ENCODE results near the gene CCDC127. TPM values are rescaled to one million over a fixed set of nuclear protein-coding genes. Genes with fewer than 3 reads are reported as not detected.

Gene CCDC127
- total and polyA plus RNA-seq, 2 of the 4 experiments (the other 2 are of a cell fraction) = 3.2 to 3.9 TPM

DNA sequence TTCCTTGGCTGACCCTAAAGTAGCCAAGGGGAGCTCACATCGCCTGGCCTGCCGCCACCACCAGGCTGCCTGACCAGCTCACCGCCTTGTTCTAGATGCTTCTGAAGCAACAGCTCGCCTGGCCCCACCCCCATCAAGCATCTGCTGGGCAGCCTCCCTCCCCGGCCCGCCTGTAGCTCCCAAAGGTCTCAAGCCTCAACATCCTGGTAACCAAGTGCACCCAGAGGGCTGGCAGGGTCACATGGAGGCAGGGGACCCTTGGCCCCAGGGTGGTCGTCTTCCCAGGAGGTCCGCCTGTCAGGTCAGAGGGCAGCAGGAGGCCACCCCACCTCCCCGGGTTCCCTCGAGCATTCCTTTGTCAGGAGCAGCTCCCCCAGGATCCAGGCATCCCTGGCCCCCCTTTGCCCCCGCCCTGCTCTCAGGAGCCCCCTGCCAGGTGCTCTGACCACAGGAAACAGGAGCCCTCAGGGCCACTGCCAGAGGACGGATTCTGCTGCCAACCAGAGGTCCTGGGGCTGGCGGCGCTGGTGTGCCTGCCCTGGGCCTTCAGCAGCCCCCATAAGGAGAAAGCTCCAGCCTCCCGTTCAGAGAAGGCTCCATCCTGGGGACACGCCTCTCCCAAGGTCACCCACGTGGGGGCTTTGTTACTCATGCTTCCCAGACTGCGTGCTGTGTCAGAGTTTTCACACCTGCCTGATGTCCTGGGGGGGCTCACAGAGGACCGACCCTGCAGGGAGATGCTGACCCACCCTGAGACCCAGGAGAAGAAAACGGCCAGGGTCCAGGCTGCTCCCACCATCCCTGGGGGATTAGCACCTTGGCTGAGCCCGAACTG is 30.1 kb downstream of the CCDC127 start:
- ChIA-PET POLR2A (ENCODE audit: unreplicated experiment) (no interaction called here), CTCF (interaction anchor here (0.6 to 1.8 kb wide), 12 partner anchors 9 to 172 kb away, joined by 3 to 19 read pairs (median 5); partner anchors contain the start of genes CCDC127 and SDHA)
- no peaks in the 10 kb centered on the region for H3K9me3 ChIP-seq (ENCODE audit: control insufficient read depth, insufficient read depth, low read length)
- no peak overlapping the region for H2BK5ac ChIP-seq (ENCODE audit: low read depth, low read length, poor library complexity, severe bottlenecking)
- H2BK15ac ChIP-seq (ENCODE audit: low read depth, low read length) = peak overlapping the region; percentile 87; the same call in 1 of the 3 replicates
- in situ Hi-C loops (cut with MboI; ENCODE audit: low sequenced_read_pairs) (no loop called here), intact Hi-C loops (cut with micrococcal nuclease) (no loop called here), dilution Hi-C loops (cut with HindIII; ENCODE audit: low sequenced_read_pairs, unreplicated experiment) (no loop called here)
- H2BK20ac ChIP-seq (ENCODE audit: low read depth, low read length) = peak overlapping the region; percentile 71
- no peak for DNase-seq
- no peak; the same call in 1 of the 2 replicates for ATAC-seq (ENCODE audit: low read depth)
- peak overlapping the region; percentile 83; the same call in 1 of the 2 replicates for H2AK5ac ChIP-seq (ENCODE audit: low read depth, low read length)
- peaks cover 12% of the 10 kb centered on the region; the same call in 1 of the 2 replicates for H3K27me3 ChIP-seq (ENCODE audit: control insufficient read depth, insufficient read depth, low read length)
- peak overlapping the region; percentile 92 for H2AFZ ChIP-seq (replicated peaks; ENCODE audit: low read length, poor library complexity)
- H4K8ac ChIP-seq (ENCODE audit: low read depth in 2 of 2, low read length in 2 of 2) = peak overlapping the region in 1 of 2 experiments; percentile 72; a peak in 1 of 4 replicates
- H3K27ac ChIP-seq (ENCODE audit: insufficient read depth, low read length) = no peak overlapping the region
- WGBS, 2 experiments (ENCODE audit: extremely low coverage in 2 of 2, insufficient read length in 1 of 2) = 67% methylated on average over 10 of the region's 21 CpGs; no CpG with 5 or more reads in 1 of the 2 experiments
- H3K56ac ChIP-seq (ENCODE audit: extremely low read depth, insufficient read depth, low read length) = no peak overlapping the region
- H3K9ac ChIP-seq (ENCODE audit: low read depth, low read length) = no peak overlapping the region
- H3K23ac ChIP-seq (ENCODE audit: low read depth, low read length) = no peak overlapping the region
- H3K9me1 ChIP-seq (ENCODE audit: insufficient read depth, low read length) = peaks cover 3% of the 10 kb centered on the region; the same call in 1 of the 2 replicates
- H3K18ac ChIP-seq (ENCODE audit: low read depth, low read length) = no peak overlapping the region
- no peak overlapping the region for H4K91ac ChIP-seq (ENCODE audit: insufficient read depth, low read depth, low read length)
- peak overlapping the region; percentile 81 for H2AK9ac ChIP-seq (replicated peaks; ENCODE audit: low read depth, low read length, poor library complexity)
- BruUV-seq (replicated peaks) = no TSS peak
- H3K4me2 ChIP-seq (ENCODE audit: low read depth, low read length) = no peak overlapping the region; the same call in 1 of the 2 replicates
- peaks cover 2% of the 10 kb centered on the region; the same call in 1 of the 2 replicates for H4K20me1 ChIP-seq (ENCODE audit: insufficient read depth, low read length)
- H3K4me1 ChIP-seq (ENCODE audit: control insufficient read depth, insufficient read depth, low read length) = no peaks in the 10 kb centered on the region
- no peak overlapping the region for H3K14ac ChIP-seq (replicated peaks; ENCODE audit: low read depth, low read length)
- peak overlapping the region; percentile 4; the same call in 1 of the 2 replicates for H2BK120ac ChIP-seq (ENCODE audit: low read depth, low read length)
- no peaks in the 10 kb centered on the region for H3K36me3 ChIP-seq (ENCODE audit: control insufficient read depth, insufficient read depth, low read length)
- peak overlapping the region; percentile 48; the same call in 1 of the 2 replicates for H3K4ac ChIP-seq (ENCODE audit: low read depth, low read length)
- no peak overlapping the region for H3K4me3 ChIP-seq (ENCODE audit: insufficient read depth, low read depth, low read length)
- no peak for TF ChIP-seq NFE2L2 (IDR thresholded peaks at IDR 0.05; ENCODE audit: low read depth, low read length)
- TF ChIP-seq MAFK (IDR thresholded peaks at IDR 0.05; ENCODE audit: low read depth, low read length) = no peak
- TF ChIP-seq, protein P1, sequence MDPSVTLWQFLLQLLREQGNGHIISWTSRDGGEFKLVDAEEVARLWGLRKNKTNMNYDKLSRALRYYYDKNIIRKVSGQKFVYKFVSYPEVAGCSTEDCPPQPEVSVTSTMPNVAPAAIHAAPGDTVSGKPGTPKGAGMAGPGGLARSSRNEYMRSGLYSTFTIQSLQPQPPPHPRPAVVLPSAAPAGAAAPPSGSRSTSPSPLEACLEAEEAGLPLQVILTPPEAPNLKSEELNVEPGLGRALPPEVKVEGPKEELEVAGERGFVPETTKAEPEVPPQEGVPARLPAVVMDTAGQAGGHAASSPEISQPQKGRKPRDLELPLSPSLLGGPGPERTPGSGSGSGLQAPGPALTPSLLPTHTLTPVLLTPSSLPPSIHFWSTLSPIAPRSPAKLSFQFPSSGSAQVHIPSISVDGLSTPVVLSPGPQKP (IDR thresholded peaks at IDR 0.05; ENCODE audit: borderline replicate concordance, low read depth, low read length) = no peak
- no peak for TF ChIP-seq FOS (IDR thresholded peaks at IDR 0.05; ENCODE audit: low read depth, low read length)
- TF ChIP-seq SMC3 (IDR thresholded peaks at IDR 0.05; ENCODE audit: low read depth, low read length) = no peak
- TF ChIP-seq CEBPB (IDR thresholded peaks at IDR 0.05; ENCODE audit: low read depth, low read length) = no peak
- TF ChIP-seq MXI1 (IDR thresholded peaks at IDR 0.05; ENCODE audit: borderline replicate concordance, low read depth, low read length) = no peak
- TF ChIP-seq RCOR1 (IDR thresholded peaks at IDR 0.05; ENCODE audit: insufficient replicate concordance, low read length) = no peak
- TF ChIP-seq RFX5 (IDR thresholded peaks at IDR 0.05; ENCODE audit: low read depth, low read length) = no peak
- TF ChIP-seq, protein P2, sequence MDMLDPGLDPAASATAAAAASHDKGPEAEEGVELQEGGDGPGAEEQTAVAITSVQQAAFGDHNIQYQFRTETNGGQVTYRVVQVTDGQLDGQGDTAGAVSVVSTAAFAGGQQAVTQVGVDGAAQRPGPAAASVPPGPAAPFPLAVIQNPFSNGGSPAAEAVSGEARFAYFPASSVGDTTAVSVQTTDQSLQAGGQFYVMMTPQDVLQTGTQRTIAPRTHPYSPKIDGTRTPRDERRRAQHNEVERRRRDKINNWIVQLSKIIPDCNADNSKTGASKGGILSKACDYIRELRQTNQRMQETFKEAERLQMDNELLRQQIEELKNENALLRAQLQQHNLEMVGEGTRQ (IDR thresholded peaks at IDR 0.05; ENCODE audit: low read depth, low read length) = no peak
- H4K5ac ChIP-seq (ENCODE audit: low read depth, low read length) = no peak overlapping the region; the same call in 1 of the 2 replicates
- H3K79me1 ChIP-seq (ENCODE audit: low read depth in 1 of 2, low read length in 2 of 2) = no peaks in the 10 kb centered on the region
